BE2C (cell line): ENCODE results near the gene DNAJA1.

Experiments
- DNase-seq: peaks from one replicate; pipeline ENCODE4 v3.0.0-alpha.2; 2020
- H3K27me3 ChIP-seq: fragments of 250-450 bp; sonication (Bioruptor Pico); 2 replicates; pipeline ENCODE4 v1.5.1; 2020; ENCODE audit warnings: mild to moderate bottlenecking
- H3K36me3 ChIP-seq: fragments of 250-450 bp; sonication (Bioruptor Pico); 2 replicates; pipeline ENCODE4 v1.5.1; 2020; ENCODE audit warnings: mild to moderate bottlenecking
- H3K4me1 ChIP-seq: fragments of 250-450 bp; sonication (Bioruptor Pico); 2 replicates; pipeline ENCODE4 v1.5.1; 2020
- H3K4me3 ChIP-seq: 2 replicates; pipeline ENCODE4 v1.5.1; 2011; ENCODE audit warnings: low read depth, low read length
- H3K9me3 ChIP-seq: fragments of 250-450 bp; sonication (Bioruptor Pico); 2 replicates; pipeline ENCODE4 v1.5.1; 2020
- CTCF ChIP-seq: IDR thresholded peaks from 2 replicates; pipeline ENCODE4 v1.5.1; 2012; ENCODE audit warnings: mild to moderate bottlenecking, low read depth, low read length

DNAJA1 gene

GRCh38 chr9:33014665-33015014 is 10.4 kb upstream of the DNAJA1 start:
- no peak for TF ChIP-seq CTCF
- peaks cover 5% of the 10 kb centered on the region for H3K36me3 ChIP-seq
- no peaks in the 10 kb centered on the region for H3K27me3 ChIP-seq

GRCh38 chr9:33017283-33018041 is 7.6 kb upstream of the DNAJA1 start:
- no peaks in the 10 kb centered on the region for H3K27me3 ChIP-seq
- TF ChIP-seq CTCF = no peak
- no peaks in the 10 kb centered on the region for H3K4me1 ChIP-seq
- H3K9me3 ChIP-seq = no peaks in the 10 kb centered on the region
- peaks cover 15% of the 10 kb centered on the region for H3K36me3 ChIP-seq
- H3K4me3 ChIP-seq = no peak overlapping the region
- DNase-seq = no peak

More at GRCh38 chr9:33014665-33015014, 10.4 kb upstream of the DNAJA1 start:
- Histone ChIP-seq H3K4me3 (no peak overlapping the region), H3K9me3 (no peaks in the 10 kb centered on the region), H3K4me1 (no peaks in the 10 kb centered on the region)
- DNase-seq = no peak

GRCh38 chr9:33019797-33020196 is 5.3 kb upstream of the DNAJA1 start:
- Histone ChIP-seq H3K36me3 (peaks cover 15% of the 10 kb centered on the region), H3K27me3 (no peaks in the 10 kb centered on the region), H3K4me3 (no peak overlapping the region), H3K4me1 (no peaks in the 10 kb centered on the region), H3K9me3 (no peaks in the 10 kb centered on the region)
- no peak for DNase-seq
- no peak for TF ChIP-seq CTCF

GRCh38 chr9:33022303-33022702 is 2.8 kb upstream of the DNAJA1 start:
- no peak for TF ChIP-seq CTCF
- DNase-seq = no peak
- Histone ChIP-seq H3K27me3 (no peaks in the 10 kb centered on the region), H3K4me1 (no peaks in the 10 kb centered on the region; the same call in 1 of the 2 replicates), H3K36me3 (peaks cover 24% of the 10 kb centered on the region), H3K9me3 (no peaks in the 10 kb centered on the region), H3K4me3 (no peak overlapping the region)

GRCh38 chr9:33022755-33023154 is 2.3 kb upstream of the DNAJA1 start:
- no peak for TF ChIP-seq CTCF
- Histone ChIP-seq H3K36me3 (peaks cover 29% of the 10 kb centered on the region), H3K9me3 (no peaks in the 10 kb centered on the region), H3K4me1 (no peaks in the 10 kb centered on the region; the same call in 1 of the 2 replicates), H3K4me3 (no peak overlapping the region), H3K27me3 (no peaks in the 10 kb centered on the region)
- no peak for DNase-seq

GRCh38 chr9:33023661-33024060 is 1.4 kb upstream of the DNAJA1 start:
- H3K4me1 ChIP-seq = no peaks in the 10 kb centered on the region; the same call in none of the 2 replicates
- no peaks in the 10 kb centered on the region for H3K27me3 ChIP-seq
- TF ChIP-seq CTCF = no peak
- H3K9me3 ChIP-seq = no peaks in the 10 kb centered on the region
- H3K36me3 ChIP-seq = peaks cover 38% of the 10 kb centered on the region
- H3K4me3 ChIP-seq = peak overlapping the region; percentile 97
- DNase-seq = no peak
